GM20431 (cell line): ENCODE measurements around the gene GPR84.
"Not testable (repeated sequence)": the region's sequence is repeated elsewhere in the genome, so short reads cannot be mapped to it uniquely, and the experiment has no call there.

ENCODE experiments used
- in situ Hi-C: fragments of 300-500 bp; cut with MseI, MboI; formaldehyde crosslinking; loops from one replicate; pipeline ENCODE4 v1.15.0; 2020; ENCODE audit warnings: low sequenced_read_pairs; ENCODE audit not compliant: unreplicated experiment

The GPR84 gene

DNA sequence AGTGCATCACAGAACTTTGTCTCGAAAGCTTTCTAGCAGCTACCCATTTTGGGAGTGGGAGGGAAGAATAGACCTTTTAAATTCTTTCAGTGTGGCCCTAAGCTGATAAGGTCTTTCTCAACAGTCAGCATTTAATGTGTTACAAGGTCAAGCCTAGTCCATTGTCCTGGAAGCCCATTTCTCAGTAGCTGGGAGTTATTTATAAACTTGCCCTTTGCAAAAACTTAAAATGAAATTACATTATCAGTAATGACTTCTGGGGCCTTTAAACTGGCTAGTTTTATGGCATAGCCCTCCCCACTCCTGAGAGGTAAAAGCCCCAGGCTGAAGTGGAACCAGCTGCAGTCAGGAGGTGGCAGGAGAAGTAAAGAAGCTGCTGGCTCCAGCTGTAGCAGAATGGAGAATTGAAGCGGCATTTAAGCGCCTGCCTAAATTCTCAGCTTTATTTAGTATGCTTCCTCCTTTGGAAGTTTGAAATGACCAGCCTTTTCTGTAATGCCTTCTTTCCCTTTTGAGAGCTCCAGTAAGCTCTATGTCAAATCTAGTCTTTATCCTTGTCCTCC is 26.9 kb downstream of the GPR84 start:
- in situ Hi-C loops, result no loop called here

DNA sequence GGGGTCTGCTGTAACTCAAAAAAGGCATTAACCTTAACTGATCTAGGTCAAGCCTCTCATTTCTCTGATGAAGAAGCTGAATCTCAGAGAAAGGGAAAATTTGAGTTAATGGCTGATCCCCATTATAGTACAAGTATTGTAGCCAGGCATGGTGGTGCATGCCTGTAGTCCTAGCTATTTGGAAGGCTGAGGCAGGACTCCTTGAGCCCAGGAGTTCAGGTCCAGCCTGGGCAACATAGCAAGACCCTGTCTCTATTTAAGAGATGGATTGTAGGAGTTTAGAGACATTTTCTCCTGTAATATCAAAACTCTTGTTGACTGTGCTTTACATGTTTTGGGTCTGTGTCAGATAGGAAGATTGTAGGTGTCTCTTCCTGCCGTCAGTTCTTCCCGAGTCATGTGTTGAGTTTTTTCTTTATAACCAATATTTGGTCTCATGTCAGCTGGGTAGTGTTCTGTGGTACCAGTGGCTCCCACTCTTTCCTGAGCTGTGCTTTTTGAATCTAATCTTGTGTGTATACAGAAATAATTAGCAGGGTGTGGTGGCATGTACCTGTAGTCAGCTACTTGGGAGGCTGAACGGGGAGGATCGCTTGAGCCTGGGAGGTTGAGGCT is 30.8 kb downstream of the GPR84 start:
- in situ Hi-C loops, result no loop called here

- in situ Hi-C loops, result no loop called here
These were observed 32.8 kb downstream of the GPR84 start for GRCh38 chr12:54331461-54331860.

GRCh38 chr12:54330442-54330841 is 33.8 kb downstream of the GPR84 start:
- in situ Hi-C loops, result no loop called here

DNA sequence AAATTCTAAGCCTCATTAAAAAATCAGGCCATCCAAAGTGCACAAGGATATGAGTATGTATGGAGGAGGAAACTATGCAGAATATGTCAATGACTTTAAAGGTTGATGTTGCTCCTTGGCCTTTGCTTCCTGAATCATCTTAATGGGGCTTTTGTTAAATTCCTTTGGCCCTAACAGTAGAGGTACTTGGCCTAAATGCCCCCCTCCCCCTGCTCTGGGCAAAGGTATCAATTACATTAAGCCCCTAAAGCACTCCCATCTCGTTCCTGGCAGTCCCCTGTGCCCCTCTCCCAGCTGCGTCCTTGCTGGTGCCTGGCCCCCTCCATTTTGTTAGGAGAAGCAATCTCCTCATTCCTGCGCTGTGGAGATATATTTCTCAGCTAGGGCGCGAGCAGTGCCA is 34.5 kb downstream of the GPR84 start:
- in situ Hi-C loops, result no loop called here

DNA sequence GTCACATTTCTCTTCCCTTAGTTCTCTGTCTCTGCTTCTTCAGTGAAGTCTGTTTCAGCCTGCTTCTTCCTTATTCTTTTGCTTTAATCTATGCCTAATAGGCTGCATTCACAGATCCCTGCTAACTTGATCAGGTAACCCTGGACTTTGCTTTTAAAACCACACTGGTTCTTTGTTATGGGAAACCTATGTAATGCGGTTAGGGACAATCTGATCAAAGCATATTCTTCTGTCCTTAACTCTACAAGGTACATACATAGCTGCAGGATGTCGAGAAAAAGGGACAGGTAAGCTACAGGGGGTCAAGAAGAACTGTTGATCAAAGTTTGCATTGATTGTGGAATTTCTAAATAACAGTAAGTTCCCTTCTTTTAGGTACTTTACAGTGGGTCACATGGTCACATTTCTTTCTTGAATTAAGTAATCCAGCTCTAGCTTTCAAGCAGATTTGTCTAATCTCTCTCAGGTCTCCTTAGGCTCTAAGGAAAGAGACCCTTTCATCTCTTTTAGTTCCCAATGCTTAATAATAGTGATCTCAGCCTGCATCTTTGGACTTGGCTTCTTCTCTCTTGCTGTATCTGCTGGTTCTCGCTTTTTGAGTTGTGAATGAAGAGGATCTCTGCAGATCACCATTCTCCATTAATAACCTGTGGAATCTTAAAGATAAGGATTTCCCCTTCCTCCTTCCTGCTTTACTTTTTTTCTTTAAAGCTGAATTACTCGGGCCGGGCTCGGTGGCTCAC is 35.5 kb downstream of the GPR84 start:
- in situ Hi-C loops, result no loop called here

- in situ Hi-C loops, result not testable (repeated sequence)
These were observed 38.7 kb downstream of the GPR84 start for GRCh38 chr12:54325442-54326109.

DNA sequence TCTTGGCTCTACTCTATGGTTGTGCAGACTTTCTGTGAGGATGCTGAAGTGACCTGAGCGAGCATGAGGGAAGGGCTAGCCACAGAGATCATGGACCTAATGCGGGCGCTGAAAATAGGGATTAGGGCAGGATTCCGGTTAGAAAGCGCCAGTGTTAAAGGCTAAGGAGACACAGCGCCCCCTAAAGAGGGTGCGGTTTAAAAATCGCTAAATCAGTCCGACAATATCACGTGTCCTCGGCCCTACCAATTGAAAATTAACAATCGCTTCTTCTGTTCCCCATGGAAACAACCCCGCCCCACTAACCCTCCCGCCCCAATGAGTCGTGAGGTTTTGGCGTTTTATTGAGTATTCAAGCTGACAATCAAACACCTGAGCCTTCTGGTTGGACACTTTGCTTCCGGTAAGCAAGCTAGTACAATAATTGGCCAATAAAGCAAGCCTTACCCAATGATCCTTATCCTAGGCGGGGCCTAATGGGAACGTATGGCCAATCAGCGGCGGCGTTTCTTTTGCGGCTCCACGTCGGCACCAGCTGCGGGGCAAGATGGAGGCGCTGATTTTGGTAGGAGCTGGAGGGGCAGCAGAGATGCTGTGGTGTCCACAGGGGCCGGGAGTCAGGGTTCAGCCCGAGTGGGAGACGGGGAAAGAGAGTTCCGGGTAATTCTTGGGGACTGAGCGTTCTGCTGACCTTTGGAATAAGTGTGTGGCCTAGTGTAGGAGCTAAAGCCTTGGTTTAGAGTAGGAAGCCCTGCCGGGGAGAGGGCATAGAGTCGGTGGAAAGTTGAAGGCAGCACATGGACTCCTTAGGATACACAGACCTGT is 39.5 kb downstream of the GPR84 start, which contains the start of gene COPZ1:
TSS of gene COPZ1 (plus strand) at position 515 of the 825 bp plus-strand sequence. CDS start at position 548, 33 bp downstream.
- in situ Hi-C loops, result no loop called here

- in situ Hi-C loops, result no loop called here
These were observed 42.9 kb downstream of the GPR84 start for GRCh38 chr12:54321363-54321762.
